GM19438 (cell line): Measurements from ENCODE around the gene ZBED4.

ENCODE experiments used
- ATAC-seq: cut with Tn5 transposase; IDR thresholded peaks from one replicate; pipeline ENCODE4 v1.9.1; 2021; ENCODE audit warnings: low read depth; ENCODE audit not compliant: unreplicated experiment

The ZBED4 gene

DNA sequence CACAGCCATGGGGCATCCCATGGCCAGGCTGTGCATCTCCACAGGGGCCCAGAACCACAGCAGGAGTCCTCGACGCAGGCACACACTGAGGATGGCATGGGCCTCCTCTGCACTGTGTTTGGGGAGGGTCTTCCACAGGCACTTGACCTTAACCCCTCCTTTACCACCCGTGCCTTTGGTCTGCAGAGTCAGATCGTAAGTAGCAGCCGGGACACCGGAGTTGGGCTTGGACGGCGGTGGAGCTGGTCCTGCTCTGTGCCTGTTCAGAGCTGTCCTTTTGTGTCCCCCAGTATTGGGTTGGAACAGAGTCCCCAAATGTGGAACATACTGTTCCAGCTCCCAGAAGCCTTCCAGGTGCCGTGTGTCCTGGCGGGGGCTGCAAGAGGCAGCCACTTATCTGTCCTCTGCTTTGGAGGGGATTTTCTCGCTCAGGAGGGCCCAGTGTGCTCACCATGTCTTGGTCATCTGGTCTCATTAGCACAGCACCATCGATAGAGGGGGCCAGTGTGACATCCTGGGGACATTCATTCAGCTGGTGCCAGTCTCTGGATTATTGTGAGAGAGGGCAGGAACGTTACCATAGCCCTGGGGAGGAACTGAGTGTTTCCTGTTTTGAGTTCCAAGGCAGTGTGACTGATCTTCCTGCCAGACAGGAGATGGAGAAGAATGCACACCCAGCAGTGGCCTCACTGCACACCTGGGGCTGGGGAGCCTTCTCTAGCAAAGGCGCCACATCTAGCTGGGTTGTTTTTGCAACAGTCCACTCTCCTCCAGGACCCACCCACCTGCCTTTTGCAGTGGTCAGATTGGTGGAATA lies 77.2 kb downstream of the ZBED4 start:
- no peak for ATAC-seq

DNA sequence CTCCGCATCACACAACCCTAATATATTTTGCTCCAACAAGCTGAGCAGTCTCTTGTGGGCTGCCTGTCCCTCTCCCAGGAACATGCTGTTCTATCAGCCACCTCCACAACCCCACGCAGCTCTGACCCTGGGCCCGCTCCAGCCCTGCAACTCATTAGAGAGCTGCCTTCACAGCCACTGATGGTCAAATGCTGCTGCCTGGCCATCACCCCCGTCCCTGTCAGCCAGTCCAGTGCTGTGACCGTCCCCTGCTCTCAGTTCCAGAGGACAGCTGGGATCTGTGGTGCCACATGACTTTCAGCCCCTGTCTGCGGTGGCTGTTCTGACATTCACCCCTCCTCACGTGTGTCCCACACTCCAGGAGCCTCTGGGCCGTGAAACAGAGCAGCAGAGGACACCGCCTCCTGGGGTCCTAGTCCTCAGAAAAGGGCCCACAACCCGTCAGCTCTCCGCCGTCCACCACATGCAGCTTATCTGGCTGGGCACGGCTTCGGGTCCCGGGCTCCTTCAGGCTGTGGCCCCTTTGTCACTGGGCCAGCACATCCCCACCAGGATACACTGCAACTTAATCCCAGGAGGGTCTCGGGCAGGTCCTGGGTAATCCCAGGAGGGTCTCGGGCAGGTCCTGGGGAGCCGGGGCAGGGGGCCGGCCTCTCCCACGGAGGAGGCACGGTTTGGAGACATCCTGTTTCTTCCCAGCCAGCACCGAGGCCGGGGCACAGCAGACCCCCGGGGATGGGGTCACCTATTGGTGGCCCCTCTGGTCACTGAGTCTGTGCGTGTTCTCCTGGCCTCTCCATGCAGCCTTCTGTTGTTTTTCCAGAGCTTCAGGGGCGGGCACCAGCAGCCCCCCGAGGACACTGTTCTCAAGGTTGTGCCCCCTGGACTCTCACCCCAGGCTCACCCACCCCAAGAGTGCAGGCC lies 79.9 kb downstream of the ZBED4 start:
- ATAC-seq, result no peak

DNA sequence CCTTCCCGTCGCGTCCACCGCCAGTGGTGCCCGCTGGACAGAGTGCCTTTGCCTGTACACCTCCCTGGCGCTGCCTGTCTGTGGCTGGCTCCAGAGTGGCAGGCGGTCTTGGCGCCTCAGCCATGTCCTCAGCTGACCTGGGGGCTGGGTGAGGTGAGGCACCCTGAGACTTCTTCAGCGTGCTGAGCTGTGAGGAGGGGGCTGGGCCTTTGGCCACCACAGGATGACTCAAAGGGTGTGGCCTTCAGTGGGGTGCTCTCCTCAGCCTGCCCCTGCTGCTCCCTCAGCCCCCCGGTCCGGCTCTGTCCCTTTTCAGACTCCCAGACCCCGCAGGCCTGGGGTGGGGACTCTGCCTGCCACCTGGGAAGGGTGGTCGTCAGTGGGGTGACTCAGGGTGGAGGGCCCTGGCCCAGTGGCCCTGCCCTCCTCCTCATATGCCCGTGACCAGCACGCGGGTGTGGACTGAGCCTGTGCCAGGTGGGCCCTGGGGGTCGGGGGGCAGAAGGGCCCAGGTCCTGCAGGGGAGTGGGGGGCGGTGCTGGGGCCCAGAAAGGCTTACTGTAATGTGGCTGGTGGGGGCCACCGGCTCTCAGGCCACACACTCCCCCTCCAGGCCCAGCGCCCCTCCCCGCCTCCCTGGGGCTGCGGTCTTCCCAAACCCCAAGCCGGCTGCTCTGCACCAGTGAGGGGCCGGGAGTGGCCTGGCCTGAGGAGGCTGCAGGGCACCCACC lies 80.7 kb downstream of the ZBED4 start:
- ATAC-seq, result no peak

DNA sequence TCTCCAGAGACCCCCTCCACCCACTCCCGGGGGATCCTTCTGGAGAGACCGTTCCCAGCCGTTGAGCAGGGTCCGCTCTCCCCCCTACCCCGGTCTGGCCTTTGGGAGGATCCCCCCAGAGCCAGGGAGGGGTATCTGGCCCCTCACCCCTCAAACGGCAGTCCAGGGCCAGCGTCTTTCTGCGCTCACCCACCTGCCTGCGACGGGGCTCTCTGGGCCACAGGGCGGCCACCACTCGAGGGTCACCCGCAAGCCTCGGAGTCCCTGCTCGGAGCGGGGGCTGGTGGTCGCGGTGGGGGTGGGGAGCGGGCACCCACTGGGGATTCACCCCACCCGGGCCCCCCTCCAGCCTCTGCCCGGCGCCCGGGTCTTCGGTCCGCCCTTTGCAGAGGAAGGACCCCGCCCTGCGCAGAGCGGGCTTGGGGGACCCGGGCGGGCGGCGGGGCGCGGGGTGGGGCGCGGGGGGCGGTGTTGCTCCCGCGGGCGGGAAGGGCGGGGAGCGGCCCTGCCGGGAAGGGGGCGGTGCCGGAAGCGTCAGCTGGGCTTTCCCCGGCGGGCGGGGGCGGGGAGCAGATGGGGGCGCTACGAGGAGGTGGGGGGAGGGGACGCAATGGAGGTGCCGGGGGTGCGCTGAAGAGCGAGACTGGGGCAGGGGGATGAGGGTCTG lies 81.4 kb downstream of the ZBED4 start:
- ATAC-seq, result no peak

DNA sequence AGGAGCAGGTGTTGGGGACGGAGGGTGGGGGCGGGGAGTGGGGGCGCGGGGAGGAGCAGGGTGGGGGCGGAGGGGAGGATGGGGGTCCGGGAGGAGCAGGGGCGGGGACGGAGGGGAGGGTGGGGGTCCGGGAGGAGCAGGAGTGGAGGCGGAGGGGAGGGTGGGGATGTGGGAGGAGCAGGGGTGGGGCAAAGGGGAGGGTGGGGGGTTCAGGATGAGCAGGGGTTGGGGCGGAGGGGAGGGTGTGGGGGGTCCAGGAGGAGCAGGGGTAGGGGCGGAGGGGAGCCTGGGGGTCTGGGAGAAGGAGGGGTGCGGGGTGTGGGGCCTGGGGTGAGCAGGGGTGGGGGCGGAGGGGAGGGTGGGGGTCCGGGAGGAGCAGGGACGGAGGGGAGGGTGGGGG lies 81.9 kb downstream of the ZBED4 start:
- no peak for ATAC-seq

DNA sequence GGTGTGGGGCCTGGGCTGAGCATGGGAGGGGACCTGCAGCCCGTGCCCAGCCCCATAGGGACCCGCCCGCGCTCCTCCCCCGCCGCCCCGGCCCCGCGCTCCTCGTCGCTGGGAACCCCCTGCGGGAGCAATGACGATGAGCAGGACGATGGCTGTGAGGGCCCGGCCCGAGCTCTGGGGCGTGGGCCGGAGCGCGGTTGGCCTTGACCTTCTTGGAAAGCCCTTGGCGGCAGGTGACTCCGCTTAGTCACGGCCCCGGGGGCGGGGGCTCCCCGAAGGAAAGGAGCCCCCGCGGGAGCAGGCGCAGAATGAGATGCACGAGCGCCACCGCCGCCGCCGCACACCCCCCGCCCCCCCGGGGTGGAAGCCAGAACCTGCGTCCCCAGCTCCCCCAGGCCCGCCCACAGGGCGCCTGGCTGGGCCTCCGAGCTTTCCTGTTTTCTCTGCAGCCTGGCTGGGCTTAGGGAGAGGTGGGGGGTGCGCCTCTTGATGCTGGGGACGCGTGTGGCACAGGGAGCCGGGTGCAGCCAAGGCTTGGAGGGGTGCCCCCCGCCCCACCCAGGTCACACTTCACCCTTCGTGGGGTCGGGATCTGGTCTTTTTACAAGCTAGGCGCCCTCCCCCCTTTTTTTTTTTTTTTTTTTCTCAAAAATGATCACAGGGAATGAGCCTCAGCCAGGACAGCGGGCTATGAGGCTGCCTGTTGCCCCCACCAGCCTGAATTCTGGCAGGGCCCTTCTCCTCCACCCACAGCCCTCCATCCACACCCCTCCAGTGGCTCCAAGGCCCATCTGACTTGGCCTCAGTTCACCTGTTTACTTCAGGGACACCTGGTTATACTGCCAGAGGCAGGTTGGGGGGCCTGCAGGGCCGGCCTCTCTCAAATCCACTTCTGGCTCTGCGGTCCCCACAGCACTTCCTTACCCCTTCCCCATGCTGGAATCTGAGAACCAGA lies 82.7 kb downstream of the ZBED4 start:
- peak; percentile 64 for ATAC-seq

DNA sequence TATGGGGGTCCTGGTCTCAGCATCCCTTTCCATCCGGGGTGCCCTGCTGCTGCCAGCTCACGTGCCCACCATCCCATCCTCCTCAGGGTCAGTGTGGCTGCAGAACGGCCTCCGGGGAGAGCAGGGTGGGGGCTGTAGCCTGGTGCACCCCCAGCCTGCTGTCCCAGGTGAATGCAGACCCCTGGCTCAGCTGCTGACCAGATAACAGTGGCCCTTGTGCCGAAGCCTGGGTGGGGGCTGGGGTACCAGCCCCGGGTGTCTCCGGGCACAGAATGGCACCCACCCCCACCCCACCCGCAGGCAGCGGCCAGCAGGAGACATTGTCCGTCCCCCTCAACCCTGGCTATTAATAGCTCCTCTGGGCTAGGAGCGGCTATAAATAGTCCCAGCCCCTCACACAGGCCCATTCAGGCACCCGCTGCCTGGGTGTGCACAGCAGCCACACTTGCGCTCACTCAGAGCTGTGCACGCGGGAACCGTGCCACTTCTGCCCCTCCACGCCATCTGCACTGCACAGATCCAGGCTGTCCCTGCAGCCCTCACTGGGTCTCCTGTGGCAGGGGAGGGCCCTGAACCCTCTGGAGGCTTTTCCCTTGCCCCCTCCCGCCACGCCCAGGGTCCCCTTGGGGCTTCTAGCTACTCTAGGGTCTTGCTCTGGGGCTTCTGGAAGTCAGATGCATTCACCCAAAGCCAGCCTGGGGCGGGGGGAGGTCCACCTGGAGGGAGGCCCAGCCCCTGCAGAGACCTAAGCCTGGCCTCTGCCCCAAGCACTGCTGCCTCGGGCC lies 83.5 kb downstream of the ZBED4 start:
- no peak for ATAC-seq

DNA sequence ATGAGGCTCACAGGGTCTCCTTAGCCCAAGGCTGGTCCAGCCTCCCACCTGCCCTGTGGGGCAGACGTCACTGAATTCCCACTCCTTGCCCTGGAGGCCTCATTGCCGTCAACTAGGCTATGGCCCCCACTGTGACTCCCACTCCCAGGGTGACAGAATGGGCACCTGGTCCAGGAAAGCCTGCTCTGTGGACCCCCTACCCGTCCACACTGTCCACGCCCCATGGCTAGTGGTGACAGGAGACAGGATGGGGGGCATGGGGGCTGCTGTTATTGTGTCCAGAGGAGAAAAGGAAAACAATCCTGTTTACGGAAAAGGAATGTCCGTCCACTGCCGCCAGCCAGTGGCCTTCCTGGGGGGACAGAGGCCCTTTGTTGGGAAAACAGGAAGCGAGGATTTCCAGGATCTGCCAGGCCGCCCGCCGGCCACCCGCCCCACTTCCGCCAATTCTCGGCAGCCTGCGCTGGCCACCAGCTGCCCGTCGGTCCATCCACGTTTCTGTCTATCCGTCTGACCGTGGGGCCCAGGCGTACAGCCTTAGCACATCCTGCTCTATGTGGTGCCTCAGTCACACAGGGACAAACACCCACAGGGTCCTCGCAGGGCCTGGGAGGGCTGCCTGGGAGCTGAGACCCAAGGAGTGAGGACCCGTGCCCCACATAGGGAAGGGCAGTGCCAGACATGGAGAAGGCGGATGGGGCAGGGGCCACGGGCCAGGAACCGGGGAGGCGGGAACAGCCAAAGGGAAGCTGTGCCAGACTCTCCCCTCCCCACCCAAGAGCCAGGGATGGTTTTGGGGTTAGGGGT lies 84.3 kb downstream of the ZBED4 start:
- no peak for ATAC-seq

DNA sequence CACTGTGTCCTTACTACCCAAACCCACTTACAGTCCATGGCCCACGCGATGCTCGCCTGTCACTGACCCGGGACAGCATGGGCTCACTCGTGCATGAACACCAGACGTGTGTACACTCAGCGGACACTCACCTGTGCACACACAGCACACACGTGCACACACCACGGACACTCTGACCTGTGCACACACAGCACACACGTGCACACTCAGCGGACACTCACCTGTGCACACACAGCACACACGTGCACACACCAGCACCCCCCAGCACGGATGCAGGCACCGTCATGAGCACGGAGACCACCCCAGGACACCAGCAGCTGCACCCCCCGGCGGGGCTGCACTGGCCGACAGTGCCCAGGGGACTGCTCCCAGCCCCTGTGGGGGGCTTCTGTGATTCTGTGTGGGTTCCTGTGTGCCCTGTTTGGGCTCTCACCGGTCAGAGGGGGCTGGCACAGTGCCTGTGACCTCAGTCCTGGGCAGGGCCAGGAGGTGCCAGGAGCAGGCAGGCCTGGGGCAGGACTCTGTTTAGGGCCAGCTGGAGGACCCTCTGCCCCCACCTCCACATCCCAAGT lies 85.0 kb downstream of the ZBED4 start:
- ATAC-seq, result no peak
